HepG2 (cell line): ENCODE measurements around the gene TMEM198. TPM values are rescaled to one million over a fixed set of nuclear protein-coding genes. Genes with fewer than 3 reads are reported as not detected.
A peak's percentile ranks its signal among the peaks of the same experiment; 100 is the strongest.

ENCODE experiments used
- AKNA ChIP-seq: sonication (generic); formaldehyde crosslinking; IDR thresholded peaks from 2 replicates; pipeline ENCODE4 v1.4.0; 2020; ENCODE audit warnings: missing genetic modification reagents, borderline replicate concordance
- ATF7 ChIP-seq, 2 experiments: fragments of 450-650 bp in 1 of 2; sonication (generic) in 1 of 2; formaldehyde crosslinking in 1 of 2; IDR thresholded peaks; 2 replicates each; pipeline versions ENCODE4 v1.4.0 to v1.6.1; 2016 to 2020; ENCODE audit warnings: antibody characterized with exemption in 1 of 2, mild to moderate bottlenecking in 1 of 2, missing genetic modification reagents in 1 of 2
- ETV6 ChIP-seq: sonication (generic); formaldehyde crosslinking; conservative IDR thresholded peaks from 2 replicates; pipeline ENCODE4 v1.4.0; 2020; ENCODE audit warnings: missing genetic modification reagents
- FOXJ3 ChIP-seq: sonication (generic); formaldehyde crosslinking; IDR thresholded peaks from 2 replicates; pipeline ENCODE4 v1.4.0; 2020; ENCODE audit warnings: missing genetic modification reagents, mild to moderate bottlenecking, borderline replicate concordance
- FOXK1 ChIP-seq: sonication (generic); formaldehyde crosslinking; IDR thresholded peaks from 2 replicates; pipeline ENCODE4 v1.4.0; 2020; ENCODE audit warnings: low read depth, missing genetic modification reagents, borderline replicate concordance
- HMG20A ChIP-seq: IDR thresholded peaks from 2 replicates; pipeline ENCODE4 v1.6.1; 2016; ENCODE audit warnings: borderline replicate concordance
- KLF12 ChIP-seq: sonication (generic); formaldehyde crosslinking; IDR thresholded peaks from 2 replicates; pipeline ENCODE4 v1.4.0; 2020; ENCODE audit warnings: missing genetic modification reagents, borderline replicate concordance
- MLLT10 ChIP-seq: sonication (generic); formaldehyde crosslinking; IDR thresholded peaks from 2 replicates; pipeline ENCODE4 v1.4.0; 2020; ENCODE audit warnings: missing genetic modification reagents
- NONO ChIP-seq, 2 experiments: fragments of 450-650 bp in 1 of 2; sonication (generic) in 1 of 2; formaldehyde crosslinking in 1 of 2; IDR thresholded peaks in 1 of 2; conservative IDR thresholded peaks in 1 of 2; 2 replicates each; pipeline versions ENCODE4 v1.6.1 to v1.8.0; 2017 to 2022; ENCODE audit warnings: mild to moderate bottlenecking in 1 of 2, missing genetic modification reagents in 1 of 2, moderate library complexity in 1 of 2
- POGZ ChIP-seq: sonication (generic); formaldehyde crosslinking; IDR thresholded peaks from 2 replicates; pipeline ENCODE4 v1.4.0; 2020; ENCODE audit warnings: mild to moderate bottlenecking, missing genetic modification reagents
- RAD51 ChIP-seq: fragments of 450-650 bp; IDR thresholded peaks from 2 replicates; pipeline ENCODE4 v1.6.1; 2016; ENCODE audit warnings: borderline replicate concordance
- ZMAT5 ChIP-seq: sonication (generic); formaldehyde crosslinking; IDR thresholded peaks from 2 replicates; pipeline ENCODE4 v1.5.0; 2020; ENCODE audit warnings: mild to moderate bottlenecking, low read depth, missing genetic modification reagents, borderline replicate concordance
- ZNF564 ChIP-seq: sonication (generic); formaldehyde crosslinking; IDR thresholded peaks from 2 replicates; pipeline ENCODE4 v1.8.1; 2023; ENCODE audit warnings: mild to moderate bottlenecking, missing genetic modification reagents
- ZNF737 ChIP-seq: sonication (generic); formaldehyde crosslinking; IDR thresholded peaks from 2 replicates; pipeline ENCODE4 v1.5.0; 2020; ENCODE audit warnings: missing genetic modification reagents, mild to moderate bottlenecking, borderline replicate concordance
- ZNF782 ChIP-seq: sonication (generic); formaldehyde crosslinking; IDR thresholded peaks from 2 replicates; pipeline ENCODE4 v1.4.0; 2020; ENCODE audit warnings: missing genetic modification reagents, mild to moderate bottlenecking, borderline replicate concordance
- polyA plus RNA-seq, 8 experiments: library from polyadenylated mRNA; depleted of rRNA in 3 of 8; stranded (reverse) in 7 of 8; unstranded in 1 of 8; fragments of >200 nt; fragmentation: Illumina TruSeq in 4 of 8; extraction: Trizol in 4 of 8; gene quantifications; 2 replicates each; pipeline versions ENCODE4 v1.2.1 to v1.2.3, GENCODE V29; 2011 to 2016; ENCODE audit warnings: low read depth in 4 of 8, missing spikeins in 1 of 8, mixed read lengths in 1 of 8; ENCODE audit not compliant: insufficient read depth in 1 of 8
- total RNA-seq, 5 experiments: library from RNA; depleted of rRNA; stranded (reverse); fragments of >200 nt; fragmentation: Illumina TruSeq; extraction: Trizol; gene quantifications; 2 replicates each; pipeline ENCODE4 v1.2.3, GENCODE V29; 2016; ENCODE audit warnings: low read depth in 1 of 5
- TF ChIP-seq, protein P1 (sequence below): sonication (generic); formaldehyde crosslinking; IDR thresholded peaks from 2 replicates; pipeline ENCODE4 v1.5.0; 2020; ENCODE audit warnings: missing genetic modification reagents
- TF ChIP-seq, protein P2 (sequence below): sonication (generic); formaldehyde crosslinking; IDR thresholded peaks from 2 replicates; pipeline ENCODE4 v1.5.0; 2020; ENCODE audit warnings: mild to moderate bottlenecking, missing genetic modification reagents, moderate library complexity
- TF ChIP-seq, protein P3 (sequence below): sonication (generic); formaldehyde crosslinking; IDR thresholded peaks from 2 replicates; pipeline ENCODE4 v1.4.0; 2020; ENCODE audit warnings: missing genetic modification reagents, borderline replicate concordance

Gene TMEM198
- total and polyA plus RNA-seq, 2 of the 13 experiments (the other 11 are each of a cell fraction or from before 2014, with no cell fraction given) = 17.3 to 23.5 TPM

GRCh38 chr2:219543596-219544358 lies at the start of gene TMEM198, which contains the start of gene CHPF (continued):
- TF ChIP-seq AKNA (CRISPR knock-in tag) (peak; percentile 55; the same call in 1 of the 2 replicates), ZNF737 (CRISPR knock-in tag) (no peak), POGZ (peak; percentile 91), NONO (IDR thresholded peaks at IDR 0.05) (no peak), NONO (CRISPR knock-in tag; conservative IDR thresholded peaks at IDR 0.05) (peak; percentile 75), ZMAT5 (no peak), HMG20A (CRISPR knock-in tag) (peak; percentile 53; the same call in 1 of the 2 replicates), ZNF782 (peak; percentile 91; the same call in 1 of the 2 replicates), ETV6 (CRISPR knock-in tag) (peak; percentile 86; the same call in 1 of the 2 replicates), ZNF564 (no peak; the same call in 1 of the 2 replicates), FOXK1 (CRISPR knock-in tag) (peak; percentile 85), KLF12 (CRISPR knock-in tag) (peak; percentile 83; the same call in 1 of the 2 replicates), ATF7 (IDR thresholded peaks at IDR 0.05) (peak; percentile 97), ATF7 (CRISPR knock-in tag; IDR thresholded peaks at IDR 0.05) (peak; percentile 96), RAD51 (no peak), MLLT10 (CRISPR knock-in tag) (no peak), FOXJ3 (peak; percentile 83)
- TF ChIP-seq, protein P1, sequence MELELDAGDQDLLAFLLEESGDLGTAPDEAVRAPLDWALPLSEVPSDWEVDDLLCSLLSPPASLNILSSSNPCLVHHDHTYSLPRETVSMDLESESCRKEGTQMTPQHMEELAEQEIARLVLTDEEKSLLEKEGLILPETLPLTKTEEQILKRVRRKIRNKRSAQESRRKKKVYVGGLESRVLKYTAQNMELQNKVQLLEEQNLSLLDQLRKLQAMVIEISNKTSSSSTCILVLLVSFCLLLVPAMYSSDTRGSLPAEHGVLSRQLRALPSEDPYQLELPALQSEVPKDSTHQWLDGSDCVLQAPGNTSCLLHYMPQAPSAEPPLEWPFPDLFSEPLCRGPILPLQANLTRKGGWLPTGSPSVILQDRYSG (CRISPR knock-in tag) = peak; percentile 61
- TF ChIP-seq, protein P2, sequence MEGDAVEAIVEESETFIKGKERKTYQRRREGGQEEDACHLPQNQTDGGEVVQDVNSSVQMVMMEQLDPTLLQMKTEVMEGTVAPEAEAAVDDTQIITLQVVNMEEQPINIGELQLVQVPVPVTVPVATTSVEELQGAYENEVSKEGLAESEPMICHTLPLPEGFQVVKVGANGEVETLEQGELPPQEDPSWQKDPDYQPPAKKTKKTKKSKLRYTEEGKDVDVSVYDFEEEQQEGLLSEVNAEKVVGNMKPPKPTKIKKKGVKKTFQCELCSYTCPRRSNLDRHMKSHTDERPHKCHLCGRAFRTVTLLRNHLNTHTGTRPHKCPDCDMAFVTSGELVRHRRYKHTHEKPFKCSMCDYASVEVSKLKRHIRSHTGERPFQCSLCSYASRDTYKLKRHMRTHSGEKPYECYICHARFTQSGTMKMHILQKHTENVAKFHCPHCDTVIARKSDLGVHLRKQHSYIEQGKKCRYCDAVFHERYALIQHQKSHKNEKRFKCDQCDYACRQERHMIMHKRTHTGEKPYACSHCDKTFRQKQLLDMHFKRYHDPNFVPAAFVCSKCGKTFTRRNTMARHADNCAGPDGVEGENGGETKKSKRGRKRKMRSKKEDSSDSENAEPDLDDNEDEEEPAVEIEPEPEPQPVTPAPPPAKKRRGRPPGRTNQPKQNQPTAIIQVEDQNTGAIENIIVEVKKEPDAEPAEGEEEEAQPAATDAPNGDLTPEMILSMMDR (CRISPR knock-in tag) = peak; percentile 31; the same call in 1 of the 2 replicates
- TF ChIP-seq, protein P3, sequence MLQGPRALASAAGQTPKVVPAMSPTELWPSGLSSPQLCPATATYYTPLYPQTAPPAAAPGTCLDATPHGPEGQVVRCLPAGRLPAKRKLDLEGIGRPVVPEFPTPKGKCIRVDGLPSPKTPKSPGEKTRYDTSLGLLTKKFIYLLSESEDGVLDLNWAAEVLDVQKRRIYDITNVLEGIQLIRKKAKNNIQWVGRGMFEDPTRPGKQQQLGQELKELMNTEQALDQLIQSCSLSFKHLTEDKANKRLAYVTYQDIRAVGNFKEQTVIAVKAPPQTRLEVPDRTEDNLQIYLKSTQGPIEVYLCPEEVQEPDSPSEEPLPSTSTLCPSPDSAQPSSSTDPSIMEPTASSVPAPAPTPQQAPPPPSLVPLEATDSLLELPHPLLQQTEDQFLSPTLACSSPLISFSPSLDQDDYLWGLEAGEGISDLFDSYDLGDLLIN (CRISPR knock-in tag) = peak; percentile 89; the same call in 1 of the 2 replicates
